GM19372 (cell line): ENCODE results near the gene GPR89B.
"Not testable (repeated sequence)": the region's sequence is repeated elsewhere in the genome, so short reads cannot be mapped to it uniquely, and the experiment has no call there.

Experiments
- ATAC-seq: cut with Tn5 transposase; IDR thresholded peaks from one replicate; pipeline ENCODE4 v1.9.1; 2021; ENCODE audit warnings: mild to moderate bottlenecking, low read depth, moderate library complexity; ENCODE audit not compliant: unreplicated experiment

Gene GPR89B

DNA sequence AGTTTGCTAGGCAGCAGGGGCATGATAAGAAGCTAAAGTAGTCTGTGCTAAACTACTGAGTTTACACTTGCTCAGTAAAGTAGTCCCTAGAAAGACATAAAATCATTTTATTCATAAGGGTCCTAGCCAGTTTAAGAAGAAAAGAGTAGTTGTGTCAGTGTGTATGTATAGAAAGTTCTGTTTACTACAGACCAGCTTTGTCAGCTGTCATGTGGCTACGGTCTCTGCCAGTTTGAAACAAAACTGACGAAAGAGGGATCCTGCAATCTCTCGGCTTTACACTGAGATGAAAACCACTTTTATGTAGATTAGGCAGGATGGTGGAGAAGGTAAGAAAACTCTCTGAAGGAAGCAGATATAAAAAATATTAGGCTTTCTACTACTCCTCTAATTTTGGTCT is 7.1 kb downstream of the GPR89B start:
- not testable (repeated sequence) for ATAC-seq

- ATAC-seq = not testable (repeated sequence)
Observed at GRCh38 chr1:147940456-147940855, 12.2 kb downstream of the GPR89B start.

GRCh38 chr1:147942563-147942962 is 14.3 kb downstream of the GPR89B start:
- ATAC-seq = not testable (repeated sequence)

- ATAC-seq = not testable (repeated sequence)
Observed at GRCh38 chr1:147949517-147949916, 21.3 kb downstream of the GPR89B start.

DNA sequence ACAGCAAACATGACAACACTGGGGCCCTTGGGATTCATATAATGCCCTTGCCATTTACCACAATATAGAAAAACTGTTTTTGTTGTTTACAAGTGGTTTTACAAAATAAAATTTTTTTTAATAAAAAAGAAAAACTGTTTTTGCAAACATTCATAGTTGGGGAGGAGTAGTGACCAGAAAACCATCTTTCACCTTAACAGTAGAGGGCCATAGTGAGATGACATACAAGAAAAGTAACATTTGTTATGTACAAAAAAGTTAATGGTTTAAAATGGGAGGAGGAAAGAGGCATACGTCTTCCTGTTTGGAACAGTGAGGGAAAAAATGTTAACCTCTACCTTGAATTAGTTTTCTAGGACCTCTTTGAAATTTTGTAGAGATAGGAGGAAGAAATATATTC is 30.7 kb downstream of the GPR89B start:
- ATAC-seq = not testable (repeated sequence)

- not testable (repeated sequence) for ATAC-seq
Observed at GRCh38 chr1:147959680-147960079, 31.5 kb downstream of the GPR89B start.

GRCh38 chr1:147964575-147964974 is 36.4 kb downstream of the GPR89B start:
- not testable (repeated sequence) for ATAC-seq

DNA sequence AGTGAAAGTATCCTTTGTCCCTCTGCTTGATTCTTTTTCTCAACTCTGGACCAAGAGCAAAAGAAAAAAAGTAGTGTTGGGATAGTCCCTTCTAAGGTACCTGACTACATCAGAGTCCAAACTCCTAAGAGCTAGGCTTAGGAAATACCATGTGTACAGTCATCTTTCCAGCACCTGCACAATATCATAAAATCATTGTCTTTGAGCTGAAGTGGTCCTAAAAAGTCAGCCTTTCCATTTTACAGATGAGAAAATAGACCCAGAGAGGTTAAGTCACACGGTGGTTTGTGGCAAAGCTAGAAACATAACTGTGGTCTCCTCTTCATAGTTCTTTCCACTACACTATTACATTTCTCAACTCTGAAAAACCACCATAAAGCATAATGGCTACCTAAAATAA is 38.4 kb downstream of the GPR89B start:
- ATAC-seq = not testable (repeated sequence)

DNA sequence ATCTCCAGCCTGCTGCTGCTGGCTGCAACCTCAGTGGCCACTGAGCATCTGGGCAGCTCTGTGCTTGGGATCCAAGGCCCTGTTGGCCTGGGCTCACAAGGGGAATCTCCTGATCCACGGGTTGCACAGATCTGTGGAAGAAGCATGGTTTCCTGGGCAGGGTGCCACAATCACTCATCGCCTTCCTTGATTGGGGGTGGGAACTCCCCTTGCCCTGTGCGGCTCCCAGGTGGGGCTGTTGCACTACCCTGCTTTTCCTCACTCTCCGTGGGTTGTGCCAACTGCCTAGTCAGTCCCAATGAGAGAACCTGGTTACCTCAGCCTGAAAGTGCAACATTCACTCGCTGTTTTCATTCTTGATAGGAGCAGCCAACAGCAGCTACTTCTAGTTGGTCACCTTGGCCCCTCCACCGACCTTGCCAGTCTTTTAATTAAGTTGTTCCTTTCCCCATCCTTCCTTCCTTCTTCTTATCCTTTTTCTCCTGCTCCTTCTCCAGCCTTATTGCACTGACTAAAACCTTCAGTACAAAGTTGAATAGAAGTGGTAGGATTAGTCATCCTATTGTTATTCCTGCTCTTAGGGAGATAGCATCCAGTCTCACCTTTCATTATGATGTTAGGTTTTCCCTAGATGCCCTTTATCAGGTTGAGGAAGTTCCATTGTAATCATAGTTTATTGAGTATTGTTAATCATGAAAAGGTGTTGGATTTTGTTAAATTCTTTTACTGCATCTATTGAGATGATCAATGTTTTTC is 50.9 kb downstream of the GPR89B start:
- ATAC-seq = not testable (repeated sequence)

DNA sequence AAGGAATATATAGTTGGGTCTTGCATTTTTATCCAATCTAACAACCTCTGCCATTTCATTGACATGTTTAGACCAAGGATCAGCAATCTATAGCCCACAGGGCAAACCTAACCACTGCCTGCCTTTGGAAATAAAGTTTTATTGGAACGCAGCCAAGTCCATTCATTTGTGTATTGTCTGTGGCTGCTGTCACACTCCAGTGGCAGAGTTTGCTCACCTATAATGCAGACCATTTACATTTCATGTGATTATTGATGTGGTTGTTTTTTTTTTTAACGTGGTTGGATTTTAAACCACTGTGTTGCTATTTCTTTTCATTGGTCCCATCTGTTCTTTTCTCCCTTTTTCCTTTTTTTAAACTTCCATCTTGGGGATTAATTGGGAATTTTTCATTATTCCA is 57.2 kb downstream of the GPR89B start:
- not testable (repeated sequence) for ATAC-seq

DNA sequence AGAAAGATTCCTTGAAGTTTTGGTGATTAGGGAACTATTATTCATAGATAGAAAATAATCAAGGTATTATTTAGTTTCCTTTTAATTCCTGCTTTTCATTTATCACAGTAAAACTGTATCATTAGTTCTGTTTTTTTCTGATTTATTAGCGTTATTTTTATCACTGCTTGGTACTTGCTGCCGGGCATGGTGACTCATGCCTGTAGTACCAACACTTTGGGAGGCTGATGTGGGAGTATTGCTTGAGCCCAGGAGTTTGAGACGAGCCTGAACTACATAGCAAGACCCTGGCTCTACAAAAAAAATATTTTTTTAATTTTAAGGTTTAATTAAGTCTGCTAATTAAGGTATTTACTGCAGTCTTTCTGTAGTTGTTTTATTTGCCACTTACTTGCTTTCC is 59.7 kb downstream of the GPR89B start:
- not testable (repeated sequence) for ATAC-seq

GRCh38 chr1:147992916-147993315 is 64.7 kb downstream of the GPR89B start:
- ATAC-seq = not testable (repeated sequence)

DNA sequence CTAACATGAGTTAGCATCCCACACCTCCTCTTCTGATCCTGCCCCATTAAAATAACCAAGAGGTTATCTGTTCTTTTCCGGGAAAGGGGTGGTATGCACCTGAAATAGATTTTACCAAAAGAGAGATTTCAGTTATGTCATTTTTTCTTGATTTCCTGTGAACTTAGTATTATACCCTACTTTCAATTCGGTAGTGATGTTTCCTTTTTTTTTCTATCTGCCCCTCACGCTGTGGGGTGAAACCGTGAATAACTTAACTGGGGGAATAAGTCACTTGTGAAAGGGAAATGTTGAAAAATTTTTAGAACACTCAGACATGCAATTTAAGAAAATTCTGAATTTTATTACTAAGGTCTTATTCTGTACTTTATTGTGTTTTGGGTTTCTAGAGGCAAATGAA is 65.2 kb downstream of the GPR89B start:
- ATAC-seq = not testable (repeated sequence)

DNA sequence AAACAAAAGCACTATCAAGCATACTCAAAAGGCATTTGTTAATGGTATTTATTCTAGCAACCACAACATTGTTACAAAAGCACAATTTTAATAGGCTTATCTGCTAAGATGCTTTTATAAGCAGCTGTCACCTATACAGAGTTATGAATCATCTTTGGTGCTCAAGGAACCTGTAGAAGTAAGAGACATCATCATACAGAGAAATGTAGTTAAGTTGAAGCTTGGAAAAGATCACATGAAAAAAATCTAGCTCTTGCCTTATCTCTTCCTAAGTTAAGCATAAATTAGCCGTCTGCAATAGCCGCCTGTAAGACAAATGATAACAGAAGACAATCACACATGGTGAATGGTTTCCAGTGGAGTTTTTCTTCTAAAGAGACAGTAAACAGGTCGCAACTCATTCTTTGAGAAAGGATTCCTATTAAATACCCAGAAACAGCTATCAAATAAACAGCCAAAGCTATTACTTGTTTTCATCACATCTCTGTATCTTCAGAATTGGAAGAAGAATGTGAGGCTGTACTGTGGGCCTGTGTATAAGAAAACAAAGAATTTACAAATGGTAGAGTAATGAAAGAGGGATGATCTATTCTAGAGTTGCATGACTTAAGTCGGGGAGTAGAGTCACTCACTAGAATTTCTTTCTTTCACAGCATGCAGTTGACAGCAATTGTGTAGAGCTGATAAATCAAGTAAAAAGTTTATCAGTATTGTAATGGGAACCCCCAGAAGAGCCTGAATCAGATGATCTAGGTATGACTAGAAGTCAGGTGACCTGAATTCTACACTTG is 65.8 kb downstream of the GPR89B start:
- not testable (repeated sequence) for ATAC-seq

GRCh38 chr1:147996088-147996487 is 67.9 kb downstream of the GPR89B start:
- ATAC-seq = not testable (repeated sequence)

GRCh38 chr1:148007724-148008123 is 79.5 kb downstream of the GPR89B start:
- not testable (repeated sequence) for ATAC-seq

DNA sequence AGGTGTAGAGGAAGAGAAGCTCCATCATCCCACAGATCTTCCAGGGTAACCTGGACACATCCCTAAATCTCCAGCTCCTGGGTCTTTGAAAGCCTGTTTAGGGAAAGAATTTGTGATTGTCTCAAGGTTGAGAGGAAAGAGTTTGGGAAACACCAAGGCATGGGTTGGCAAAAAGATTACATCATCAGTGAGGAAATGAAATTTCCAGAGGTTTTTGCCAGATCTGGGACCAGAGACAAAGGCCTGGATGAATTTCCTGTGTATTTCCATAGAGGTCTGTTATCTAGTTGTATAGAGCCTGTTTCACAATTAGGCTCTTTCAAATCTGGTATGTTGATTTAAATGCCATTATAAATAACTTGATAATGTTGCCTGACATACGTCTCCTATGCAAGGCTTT is 82.3 kb downstream of the GPR89B start:
- no peak for ATAC-seq

DNA sequence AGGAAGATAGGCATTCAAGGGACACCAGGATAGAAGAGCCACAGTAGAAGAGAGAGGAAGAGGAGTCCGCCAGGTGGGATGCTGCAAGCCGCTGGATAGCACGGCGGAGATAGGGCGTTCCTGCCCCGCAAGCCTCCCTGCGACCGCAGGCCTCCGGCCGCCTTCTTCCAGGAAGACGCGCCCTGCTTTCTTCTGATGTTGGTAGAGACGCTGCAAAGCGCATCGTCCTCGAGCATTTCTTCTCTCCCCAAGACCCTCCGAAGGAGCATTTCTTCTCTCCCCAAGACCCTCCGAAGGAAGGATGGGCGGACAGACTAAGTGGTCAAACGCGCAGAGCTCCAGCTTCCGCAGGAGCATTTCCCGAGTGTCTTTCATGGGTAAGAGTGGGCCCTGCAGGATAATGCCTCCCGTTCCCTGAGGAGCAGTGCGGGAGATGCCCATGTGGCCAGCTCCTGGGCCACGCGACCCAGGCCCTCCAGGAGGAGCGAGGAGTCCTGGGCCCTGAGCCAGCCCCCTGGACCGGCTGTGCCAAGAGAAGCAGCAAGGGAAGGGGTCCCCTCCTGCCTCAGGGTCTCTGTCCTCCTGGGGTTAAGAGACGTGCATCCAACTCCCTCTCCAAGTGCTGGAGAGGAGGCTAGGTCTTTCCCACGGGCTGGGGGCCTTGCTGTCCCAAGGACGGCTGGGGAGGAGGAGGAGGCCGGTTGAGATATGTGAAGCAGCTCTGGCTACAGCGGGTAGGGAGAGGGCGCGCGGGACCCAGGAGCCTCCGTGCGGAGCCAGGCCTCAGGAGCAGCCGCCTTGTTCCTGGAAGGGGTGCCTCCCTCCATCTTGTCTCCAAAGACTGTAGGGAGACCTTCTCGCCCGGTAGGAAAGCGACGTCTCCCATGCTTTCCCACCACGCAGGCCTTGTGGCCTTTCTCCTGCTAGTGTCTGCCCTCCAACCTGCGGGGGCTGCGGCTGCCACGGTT is 85.2 kb downstream of the GPR89B start:
- not testable (repeated sequence) for ATAC-seq

DNA sequence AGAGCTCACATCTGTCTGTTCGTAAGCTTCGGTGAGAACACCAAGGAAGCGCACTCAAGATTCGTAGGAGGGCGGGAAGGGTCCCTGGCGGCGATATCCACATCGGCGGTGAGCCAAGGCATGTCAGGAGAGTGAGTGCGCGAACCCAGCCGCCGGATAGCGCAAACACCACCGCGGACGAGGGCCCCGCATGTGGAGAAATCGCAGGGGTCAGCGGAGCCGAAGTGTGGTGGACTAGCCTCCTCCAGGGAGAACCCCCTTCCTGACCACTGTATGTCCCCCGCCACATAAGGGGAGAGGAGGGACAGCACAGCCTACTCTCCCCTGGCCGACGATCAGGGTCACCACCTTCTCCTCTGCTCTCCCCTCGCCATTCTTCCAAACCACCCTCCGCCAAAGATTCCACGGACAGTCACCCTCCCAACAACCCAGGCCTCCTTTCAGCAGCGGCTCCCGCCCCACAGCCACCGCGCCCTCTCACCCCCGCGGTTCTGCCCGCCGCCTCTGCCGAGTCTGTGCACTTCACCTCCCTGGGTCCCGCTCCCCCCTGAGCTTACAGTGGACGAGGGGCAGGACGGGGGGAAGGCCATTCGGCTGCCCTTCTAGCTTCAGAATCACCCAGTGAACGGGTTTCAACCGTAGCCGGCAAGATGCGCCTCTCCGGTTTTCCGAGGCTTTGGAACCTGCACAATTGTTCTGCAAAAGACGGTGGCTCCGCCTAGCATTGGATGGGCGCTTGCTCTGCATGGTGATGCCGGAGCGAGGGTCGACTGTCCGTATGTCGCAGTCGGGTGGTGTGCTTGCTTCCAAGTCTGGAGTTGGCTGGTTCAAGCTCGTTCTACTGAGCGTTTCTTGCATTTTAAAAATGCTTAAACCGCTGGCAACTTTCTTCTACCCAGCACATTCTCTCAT is 86.3 kb downstream of the GPR89B start:
- not testable (repeated sequence) for ATAC-seq
